GM06990 (cell line): ENCODE results near the gene CBX1.

Experiments
- DNase-seq: peaks from one replicate; pipeline ENCODE4 v3.0.0-alpha.2; 2011; ENCODE audit not compliant: insufficient read length; ENCODE audit errors: extremely low read depth
- H3K27me3 ChIP-seq: replicated peaks from 2 replicates; pipeline ENCODE4 v1.6.0; 2011; ENCODE audit warnings: low read length; ENCODE audit not compliant: control insufficient read depth, insufficient read depth
- H3K36me3 ChIP-seq: 2 replicates; pipeline ENCODE4 v1.5.1; 2011; ENCODE audit warnings: low read length; ENCODE audit not compliant: control insufficient read depth, insufficient read depth
- H3K4me3 ChIP-seq: replicated peaks from 2 replicates; pipeline ENCODE4 v1.5.1; 2011; ENCODE audit warnings: low read depth, mild to moderate bottlenecking, control low read depth, low read length
- TF ChIP-seq, protein P1 (sequence below): IDR thresholded peaks from 2 replicates; pipeline ENCODE4 v1.5.1; 2011; ENCODE audit warnings: low read length, control low read depth, mild to moderate bottlenecking, inconsistent platforms; ENCODE audit not compliant: insufficient read depth, poor library complexity, severe bottlenecking

Gene CBX1

DNA sequence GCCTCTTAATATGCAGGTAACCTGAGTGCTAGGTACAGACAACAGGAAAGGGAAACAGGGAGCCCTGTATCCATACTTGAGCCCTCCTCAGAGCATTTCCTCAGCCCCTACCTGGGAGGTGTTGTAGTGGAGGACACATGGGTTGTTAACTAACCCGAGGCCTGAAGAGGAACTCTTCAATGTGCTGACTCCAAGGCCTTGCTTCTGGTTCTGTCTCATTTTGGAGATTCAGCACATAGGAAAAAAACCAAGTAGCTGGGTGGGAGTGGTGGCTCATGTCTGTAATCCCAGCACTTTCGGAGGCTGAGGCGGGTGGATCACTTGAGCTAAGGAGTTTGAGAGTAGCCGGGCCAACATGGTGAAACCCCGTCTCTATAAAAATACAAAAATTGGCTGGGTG is 31.1 kb upstream of the CBX1 start:
- TF ChIP-seq, protein P1, sequence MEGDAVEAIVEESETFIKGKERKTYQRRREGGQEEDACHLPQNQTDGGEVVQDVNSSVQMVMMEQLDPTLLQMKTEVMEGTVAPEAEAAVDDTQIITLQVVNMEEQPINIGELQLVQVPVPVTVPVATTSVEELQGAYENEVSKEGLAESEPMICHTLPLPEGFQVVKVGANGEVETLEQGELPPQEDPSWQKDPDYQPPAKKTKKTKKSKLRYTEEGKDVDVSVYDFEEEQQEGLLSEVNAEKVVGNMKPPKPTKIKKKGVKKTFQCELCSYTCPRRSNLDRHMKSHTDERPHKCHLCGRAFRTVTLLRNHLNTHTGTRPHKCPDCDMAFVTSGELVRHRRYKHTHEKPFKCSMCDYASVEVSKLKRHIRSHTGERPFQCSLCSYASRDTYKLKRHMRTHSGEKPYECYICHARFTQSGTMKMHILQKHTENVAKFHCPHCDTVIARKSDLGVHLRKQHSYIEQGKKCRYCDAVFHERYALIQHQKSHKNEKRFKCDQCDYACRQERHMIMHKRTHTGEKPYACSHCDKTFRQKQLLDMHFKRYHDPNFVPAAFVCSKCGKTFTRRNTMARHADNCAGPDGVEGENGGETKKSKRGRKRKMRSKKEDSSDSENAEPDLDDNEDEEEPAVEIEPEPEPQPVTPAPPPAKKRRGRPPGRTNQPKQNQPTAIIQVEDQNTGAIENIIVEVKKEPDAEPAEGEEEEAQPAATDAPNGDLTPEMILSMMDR, result no peak
- DNase-seq, result no peak
- Histone ChIP-seq H3K36me3 (peaks cover 2% of the 10 kb centered on the region; the same call in 1 of the 2 replicates), H3K4me3 (no peak overlapping the region), H3K27me3 (no peaks in the 10 kb centered on the region)

- TF ChIP-seq, protein P1, result peak; percentile 80
- DNase-seq, result no peak
- peaks cover 6% of the 10 kb centered on the region for H3K36me3 ChIP-seq
- H3K27me3 ChIP-seq, result no peaks in the 10 kb centered on the region
- H3K4me3 ChIP-seq, result no peak overlapping the region
These were observed 30.0 kb upstream of the CBX1 start for GRCh38 chr17:48131216-48131824.

DNA sequence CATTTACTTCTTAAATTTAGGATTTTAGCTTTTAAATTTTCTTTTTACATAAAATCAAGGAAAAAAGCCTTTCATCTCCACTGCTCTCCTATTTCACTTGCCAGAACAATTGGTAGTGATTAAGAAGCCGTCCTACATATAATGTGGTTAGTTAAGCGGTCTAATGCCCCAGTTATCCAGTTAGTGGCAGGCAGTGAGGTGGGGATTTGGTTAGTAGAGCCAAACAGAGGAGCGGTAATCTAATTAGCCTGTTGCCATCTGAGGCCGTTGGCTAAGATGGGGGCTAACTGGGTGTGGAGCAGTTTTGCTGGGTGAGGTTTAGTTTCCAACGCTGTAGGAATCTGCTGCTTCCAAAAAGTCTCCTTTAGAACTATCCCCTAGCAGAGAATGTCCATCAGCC is 28.7 kb upstream of the CBX1 start:
- Histone ChIP-seq H3K27me3 (no peaks in the 10 kb centered on the region), H3K4me3 (no peak overlapping the region), H3K36me3 (peaks cover 6% of the 10 kb centered on the region)
- TF ChIP-seq, protein P1, result no peak
- no peak for DNase-seq

GRCh38 chr17:48128400-48128799 is 27.1 kb upstream of the CBX1 start:
- DNase-seq, result no peak
- TF ChIP-seq, protein P1, result no peak
- Histone ChIP-seq H3K36me3 (peaks cover 8% of the 10 kb centered on the region), H3K27me3 (no peaks in the 10 kb centered on the region), H3K4me3 (no peak overlapping the region)

- Histone ChIP-seq H3K36me3 (peaks cover 16% of the 10 kb centered on the region), H3K4me3 (no peak overlapping the region), H3K27me3 (no peaks in the 10 kb centered on the region)
- no peak for DNase-seq
- TF ChIP-seq, protein P1, result no peak
These were observed 26.2 kb upstream of the CBX1 start for GRCh38 chr17:48127371-48128051.

GRCh38 chr17:48126532-48126850 is 25.2 kb upstream of the CBX1 start:
- TF ChIP-seq, protein P1, result no peak
- H3K27me3 ChIP-seq, result no peaks in the 10 kb centered on the region
- H3K4me3 ChIP-seq, result no peak overlapping the region
- DNase-seq, result no peak
- H3K36me3 ChIP-seq, result peaks cover 24% of the 10 kb centered on the region
